MCF 10A (cell line): ENCODE results near the gene PRCP. TPM values are rescaled to one million over a fixed set of nuclear protein-coding genes. Genes with fewer than 3 reads are reported as not detected.
A peak's percentile ranks its signal among the peaks of the same experiment; 100 is the strongest.

Experiments
- BruUV-seq: library from RNA; stranded (reverse); fragments of 400-500 nt; replicated peaks from 2 replicates; lab custom pipeline; 2021; lab: Mats Ljungman, UMichigan
- CTCF ChIA-PET: fragments of 300-600 bp; sonication (Branson Sonifier 250); formaldehyde crosslinking; extraction: SDS; loops from one replicate; lab custom pipeline; 2021; ENCODE audit warnings: antibody characterized with exemption, inconsistent platforms; lab: Yijun Ruan, JAX
- POLR2A ChIA-PET: fragments of 300-600, 350-650 bp; sonication (Branson Sonifier 250); formaldehyde crosslinking; extraction: SDS; loops from one replicate; lab custom pipeline; 2020; ENCODE audit warnings: antibody characterized with exemption, inconsistent platforms; lab: Yijun Ruan, JAX
- DNase-seq: peaks from one replicate; pipeline ENCODE4 v3.0.0-alpha.2; 2018; ENCODE audit not compliant: unreplicated experiment
- H3K27ac Mint-ChIP-seq: one replicate; pipeline ENCODE4 v1.8.0; 2022; ENCODE audit warnings: mild to moderate bottlenecking, low read depth, mixed read lengths; ENCODE audit not compliant: unreplicated experiment
- H3K27me3 Mint-ChIP-seq: one replicate; pipeline ENCODE4 v1.8.0; 2022; ENCODE audit warnings: mixed read lengths; ENCODE audit not compliant: insufficient read depth, unreplicated experiment
- H3K36me3 Mint-ChIP-seq: one replicate; pipeline ENCODE4 v1.8.0; 2022; ENCODE audit warnings: mild to moderate bottlenecking, moderate library complexity, mixed read lengths; ENCODE audit not compliant: insufficient read depth, unreplicated experiment
- H3K4me1 Mint-ChIP-seq: one replicate; pipeline ENCODE4 v1.8.0; 2022; ENCODE audit warnings: mixed read lengths; ENCODE audit not compliant: insufficient read depth, unreplicated experiment
- H3K4me3 Mint-ChIP-seq: one replicate; pipeline ENCODE4 v1.8.0; 2022; ENCODE audit warnings: mild to moderate bottlenecking, moderate library complexity, mixed read lengths; ENCODE audit not compliant: unreplicated experiment
- H3K9me3 Mint-ChIP-seq: one replicate; pipeline ENCODE4 v1.8.0; 2022; ENCODE audit warnings: mixed read lengths; ENCODE audit not compliant: unreplicated experiment
- intact Hi-C: fragments of 100-400 bp; cut with micrococcal nuclease; formaldehyde crosslinking; loops from 2 replicates; pipeline ENCODE4 v1.14.1; 2022
- total RNA-seq: library from RNA; stranded (reverse); gene quantifications from 2 replicates; pipeline ENCODE4 v1.2.3, GENCODE V29; 2022
- TF ChIP-seq, protein P1 (sequence below): fragments of 200-600 bp; IDR thresholded peaks from one replicate; pipeline ENCODE4 v1.8.0; 2022; ENCODE audit warnings: antibody characterized with exemption, mild to moderate bottlenecking; ENCODE audit not compliant: unreplicated experiment

Gene PRCP
- total RNA-seq, 1 experiment from 2014 or later, result 22.7 TPM

- TF ChIP-seq, protein P1, sequence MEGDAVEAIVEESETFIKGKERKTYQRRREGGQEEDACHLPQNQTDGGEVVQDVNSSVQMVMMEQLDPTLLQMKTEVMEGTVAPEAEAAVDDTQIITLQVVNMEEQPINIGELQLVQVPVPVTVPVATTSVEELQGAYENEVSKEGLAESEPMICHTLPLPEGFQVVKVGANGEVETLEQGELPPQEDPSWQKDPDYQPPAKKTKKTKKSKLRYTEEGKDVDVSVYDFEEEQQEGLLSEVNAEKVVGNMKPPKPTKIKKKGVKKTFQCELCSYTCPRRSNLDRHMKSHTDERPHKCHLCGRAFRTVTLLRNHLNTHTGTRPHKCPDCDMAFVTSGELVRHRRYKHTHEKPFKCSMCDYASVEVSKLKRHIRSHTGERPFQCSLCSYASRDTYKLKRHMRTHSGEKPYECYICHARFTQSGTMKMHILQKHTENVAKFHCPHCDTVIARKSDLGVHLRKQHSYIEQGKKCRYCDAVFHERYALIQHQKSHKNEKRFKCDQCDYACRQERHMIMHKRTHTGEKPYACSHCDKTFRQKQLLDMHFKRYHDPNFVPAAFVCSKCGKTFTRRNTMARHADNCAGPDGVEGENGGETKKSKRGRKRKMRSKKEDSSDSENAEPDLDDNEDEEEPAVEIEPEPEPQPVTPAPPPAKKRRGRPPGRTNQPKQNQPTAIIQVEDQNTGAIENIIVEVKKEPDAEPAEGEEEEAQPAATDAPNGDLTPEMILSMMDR, result no peak
- Mint-ChIP-seq H3K27me3 (no peaks in the 10 kb centered on the region), H3K4me1 (peaks cover 24% of the 10 kb centered on the region), H3K36me3 (no peaks in the 10 kb centered on the region), H3K9me3 (no peaks in the 10 kb centered on the region), H3K27ac (no peak overlapping the region), H3K4me3 (no peak overlapping the region)
- no peak for DNase-seq
- intact Hi-C loops, result no loop called here
- ChIA-PET POLR2A (no interaction called here), CTCF (interaction anchor here (0.6 to 5.3 kb wide), 2 partner anchors 13 to 86 kb away, joined by 3 to 32 read pairs; no protein-coding TSS in a partner anchor)
- BruUV-seq, result no TSS peak
Observed at GRCh38 chr11:82854242-82854641, 46.0 kb downstream of the PRCP start.

GRCh38 chr11:82848829-82849228 is 51.4 kb downstream of the PRCP start:
- Mint-ChIP-seq H3K27me3 (no peaks in the 10 kb centered on the region), H3K27ac (no peak overlapping the region), H3K4me3 (no peak overlapping the region), H3K4me1 (peaks cover 5% of the 10 kb centered on the region), H3K36me3 (no peaks in the 10 kb centered on the region), H3K9me3 (no peaks in the 10 kb centered on the region)
- TF ChIP-seq, protein P1, result no peak
- POLR2A ChIA-PET, result no interaction called here
- no TSS peak for BruUV-seq
- CTCF ChIA-PET, result no interaction called here
- intact Hi-C loops, result no loop called here
- DNase-seq, result no peak

GRCh38 chr11:82845356-82846353 is 54.6 kb downstream of the PRCP start:
- TF ChIP-seq, protein P1, result no peak
- H3K27me3 Mint-ChIP-seq, result no peaks in the 10 kb centered on the region
- no peaks in the 10 kb centered on the region for H3K36me3 Mint-ChIP-seq
- no TSS peak for BruUV-seq
- CTCF ChIA-PET, result interaction anchor here (0.5 to 3.2 kb wide), 2 partner anchors 22 to 25 kb away, joined by 3 to 18 read pairs; no protein-coding TSS in a partner anchor
- peaks cover 5% of the 10 kb centered on the region for H3K4me1 Mint-ChIP-seq
- no peak overlapping the region for H3K4me3 Mint-ChIP-seq
- H3K27ac Mint-ChIP-seq, result peak overlapping the region; percentile 63
- POLR2A ChIA-PET, result no interaction called here
- no peaks in the 10 kb centered on the region for H3K9me3 Mint-ChIP-seq
- no peak for DNase-seq
- intact Hi-C loops, result no loop called here

GRCh38 chr11:82843057-82843795 is 57.0 kb downstream of the PRCP start:
- TF ChIP-seq, protein P1, result no peak
- CTCF ChIA-PET, result interaction anchor here (0.7 to 3.2 kb wide), 3 partner anchors 25 to 225 kb away, joined by 3 to 18 read pairs (median 5); no protein-coding TSS in a partner anchor
- H3K4me1 Mint-ChIP-seq, result peaks cover 11% of the 10 kb centered on the region
- no TSS peak for BruUV-seq
- H3K9me3 Mint-ChIP-seq, result no peaks in the 10 kb centered on the region
- no peaks in the 10 kb centered on the region for H3K27me3 Mint-ChIP-seq
- intact Hi-C loops, result no loop called here
- no peak overlapping the region for H3K4me3 Mint-ChIP-seq
- H3K36me3 Mint-ChIP-seq, result no peaks in the 10 kb centered on the region
- POLR2A ChIA-PET, result no interaction called here
- DNase-seq, result no peak
- H3K27ac Mint-ChIP-seq, result no peak overlapping the region
